ENCODE results near the gene MYO7B.

MYO7B gene

DNA sequence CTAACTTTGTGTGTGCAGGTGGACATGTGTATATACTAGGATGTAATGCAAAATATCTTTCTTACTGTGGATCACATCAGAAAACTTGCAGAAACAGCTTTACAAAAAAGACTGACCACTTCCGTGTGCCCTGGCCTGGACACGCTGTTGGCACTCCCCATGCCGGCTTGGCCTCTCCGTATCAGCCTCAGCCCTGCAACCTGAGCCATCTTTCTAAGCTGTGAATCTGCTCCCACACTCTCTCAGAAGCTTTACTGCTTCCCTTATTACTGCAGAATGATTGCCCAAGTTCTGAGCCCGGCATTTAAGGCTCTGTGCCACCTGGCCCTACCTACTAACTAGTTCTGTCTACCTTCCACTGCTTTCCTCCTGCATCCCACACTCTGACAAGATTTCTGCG, 37.8 kb downstream of the MYO7B start:
- H3K27me3 ChIP-seq (ENCODE audit: control insufficient read depth, insufficient read depth, low read length): no peaks in the 10 kb centered on the region
- WGBS (ENCODE audit: insufficient coverage, insufficient read length): no CpG with 5 or more reads among the region's 6 CpGs

DNA sequence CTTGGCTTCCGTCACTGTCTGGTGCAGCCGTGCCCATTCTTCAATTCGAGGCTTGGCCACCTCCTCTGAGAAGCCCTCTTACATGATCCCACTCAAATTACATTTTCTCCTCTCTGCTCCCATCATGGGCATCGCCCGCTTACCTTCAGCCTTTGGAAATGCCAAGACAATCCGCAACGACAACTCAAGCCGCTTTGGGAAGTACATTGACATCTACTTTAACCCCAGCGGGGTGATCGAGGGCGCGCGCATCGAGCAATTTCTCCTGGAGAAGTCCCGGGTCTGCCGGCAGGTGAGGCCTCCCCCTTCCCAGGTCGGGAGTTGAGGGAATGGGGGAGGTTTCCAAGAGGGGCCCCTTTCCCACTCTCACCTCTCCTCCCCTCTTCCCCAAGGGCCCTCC, 38.3 kb downstream of the MYO7B start:
- Histone ChIP-seq H3K27ac (ENCODE audit: low read length) (no peak overlapping the region), H3K4me3 (ENCODE audit: low read length) (no peak overlapping the region), H3K27me3 (ENCODE audit: control insufficient read depth, insufficient read depth, low read length) (no peaks in the 10 kb centered on the region), H3K4me1 (ENCODE audit: control insufficient read depth, insufficient read depth, low read length) (no peaks in the 10 kb centered on the region), H3K36me3 (ENCODE audit: control insufficient read depth, insufficient read depth, low read length) (no peaks in the 10 kb centered on the region), H3K9me3 (ENCODE audit: control insufficient read depth, insufficient read depth, low read length) (no peaks in the 10 kb centered on the region)
- no CpG with 5 or more reads among the region's 17 CpGs for WGBS (ENCODE audit: insufficient coverage, insufficient read length)
- DNase-seq (ENCODE audit: low read depth, low spot score): no peak

More for the DNA sequence above, 37.8 kb downstream of the MYO7B start:
- Histone ChIP-seq H3K4me3 (ENCODE audit: low read length) (no peak overlapping the region), H3K9me3 (ENCODE audit: control insufficient read depth, insufficient read depth, low read length) (no peaks in the 10 kb centered on the region), H3K27ac (ENCODE audit: low read length) (no peak overlapping the region), H3K36me3 (ENCODE audit: control insufficient read depth, insufficient read depth, low read length) (no peaks in the 10 kb centered on the region), H3K4me1 (ENCODE audit: control insufficient read depth, insufficient read depth, low read length) (no peaks in the 10 kb centered on the region)
- DNase-seq (ENCODE audit: low read depth, low spot score): no peak

DNA sequence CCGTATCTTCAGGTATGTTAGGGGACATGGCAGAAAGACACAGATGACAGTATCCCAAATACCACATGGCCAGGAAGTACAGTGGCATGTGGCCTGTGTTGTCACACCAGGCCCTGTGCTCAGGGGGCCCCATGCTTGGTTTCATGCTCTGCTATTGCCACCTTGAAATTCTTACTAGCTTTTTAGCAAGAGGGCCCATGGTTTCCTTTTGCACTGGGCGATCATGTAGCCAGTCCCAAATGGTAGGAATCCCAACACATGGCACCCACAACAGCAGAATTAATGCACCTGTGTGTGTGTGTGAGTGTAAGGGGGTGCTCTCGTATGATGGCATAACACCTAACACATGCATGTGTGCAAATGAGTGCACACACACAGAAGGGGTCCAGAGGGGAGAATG, 39.2 kb downstream of the MYO7B start:
- no CpG with 5 or more reads among the region's 3 CpGs for WGBS (ENCODE audit: insufficient coverage, insufficient read length)
- no peaks in the 10 kb centered on the region for H3K9me3 ChIP-seq (ENCODE audit: control insufficient read depth, insufficient read depth, low read length)

GRCh38 chr2:127575185-127575765, 39.8 kb downstream of the MYO7B start:
- no peaks in the 10 kb centered on the region for H3K36me3 ChIP-seq (ENCODE audit: control insufficient read depth, insufficient read depth, low read length)
- DNase-seq (ENCODE audit: low read depth, low spot score): no peak
- H3K4me1 ChIP-seq (ENCODE audit: control insufficient read depth, insufficient read depth, low read length): no peaks in the 10 kb centered on the region
- WGBS (ENCODE audit: insufficient coverage, insufficient read length): no CpG with 5 or more reads among the region's 4 CpGs
- no peaks in the 10 kb centered on the region for H3K27me3 ChIP-seq (ENCODE audit: control insufficient read depth, insufficient read depth, low read length)
- no peaks in the 10 kb centered on the region for H3K9me3 ChIP-seq (ENCODE audit: control insufficient read depth, insufficient read depth, low read length)
- no peak overlapping the region for H3K4me3 ChIP-seq (ENCODE audit: low read length)
- no peak overlapping the region for H3K27ac ChIP-seq (ENCODE audit: low read length)

More for the DNA sequence above, 39.2 kb downstream of the MYO7B start:
- H3K4me3 ChIP-seq (ENCODE audit: low read length): no peak overlapping the region
- no peaks in the 10 kb centered on the region for H3K27me3 ChIP-seq (ENCODE audit: control insufficient read depth, insufficient read depth, low read length)
- H3K4me1 ChIP-seq (ENCODE audit: control insufficient read depth, insufficient read depth, low read length): no peaks in the 10 kb centered on the region
- H3K36me3 ChIP-seq (ENCODE audit: control insufficient read depth, insufficient read depth, low read length): no peaks in the 10 kb centered on the region
- DNase-seq (ENCODE audit: low read depth, low spot score): no peak
- no peak overlapping the region for H3K27ac ChIP-seq (ENCODE audit: low read length)

- Histone ChIP-seq H3K27ac (ENCODE audit: low read length) (no peak overlapping the region), H3K27me3 (ENCODE audit: control insufficient read depth, insufficient read depth, low read length) (no peaks in the 10 kb centered on the region), H3K9me3 (ENCODE audit: control insufficient read depth, insufficient read depth, low read length) (no peaks in the 10 kb centered on the region), H3K4me3 (ENCODE audit: low read length) (no peak overlapping the region), H3K36me3 (ENCODE audit: control insufficient read depth, insufficient read depth, low read length) (no peaks in the 10 kb centered on the region), H3K4me1 (ENCODE audit: control insufficient read depth, insufficient read depth, low read length) (no peaks in the 10 kb centered on the region)
- WGBS (ENCODE audit: insufficient coverage, insufficient read length): no CpG with 5 or more reads among the region's 11 CpGs
- DNase-seq (ENCODE audit: low read depth, low spot score): no peak
Observed at GRCh38 chr2:127575941-127576432, 40.5 kb downstream of the MYO7B start.

- no peaks in the 10 kb centered on the region for H3K27me3 ChIP-seq (ENCODE audit: control insufficient read depth, insufficient read depth, low read length)
- no peaks in the 10 kb centered on the region for H3K4me1 ChIP-seq (ENCODE audit: control insufficient read depth, insufficient read depth, low read length)
- H3K27ac ChIP-seq (ENCODE audit: low read length): no peak overlapping the region
- no CpG with 5 or more reads among the region's 26 CpGs for WGBS (ENCODE audit: insufficient coverage, insufficient read length)
- no peak overlapping the region for H3K4me3 ChIP-seq (ENCODE audit: low read length)
- DNase-seq (ENCODE audit: low read depth, low spot score): no peak
- no peaks in the 10 kb centered on the region for H3K9me3 ChIP-seq (ENCODE audit: control insufficient read depth, insufficient read depth, low read length)
- H3K36me3 ChIP-seq (ENCODE audit: control insufficient read depth, insufficient read depth, low read length): no peaks in the 10 kb centered on the region
Observed at GRCh38 chr2:127576433-127577207, 41.1 kb downstream of the MYO7B start.

DNA sequence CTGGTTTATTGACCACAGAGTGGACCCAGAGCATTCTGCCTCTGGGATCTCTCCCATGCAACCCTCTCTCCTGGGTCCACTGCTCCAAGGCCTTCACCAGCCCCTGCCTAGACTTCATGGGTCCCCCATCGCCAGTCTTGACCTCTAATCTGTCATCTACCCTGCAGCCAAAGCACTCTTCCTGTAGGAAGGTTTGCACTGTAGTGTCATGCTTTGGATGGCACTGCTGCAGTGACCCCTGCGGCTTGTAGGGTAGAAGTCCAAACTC, 41.7 kb downstream of the MYO7B start:
- no peak overlapping the region for H3K4me3 ChIP-seq (ENCODE audit: low read length)

DNA sequence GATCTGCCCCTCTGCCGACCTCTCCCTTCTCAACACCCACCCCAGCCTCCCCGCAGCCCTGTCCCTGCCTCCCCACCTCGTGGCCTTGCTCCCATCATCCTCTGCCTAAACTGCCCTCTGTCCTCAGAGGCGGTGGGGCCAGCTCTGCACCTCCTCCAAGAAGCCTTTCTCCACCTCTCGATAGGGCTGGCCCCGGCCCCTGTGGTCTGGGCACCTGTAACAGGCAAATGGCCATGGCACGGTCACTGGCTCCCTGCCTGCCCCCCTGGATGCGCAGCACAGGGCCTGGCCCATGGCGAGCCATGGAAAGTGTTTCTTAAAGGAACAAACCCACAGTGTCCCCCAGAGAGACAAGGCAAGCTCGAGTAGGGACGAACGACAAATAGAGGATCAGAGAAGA, 42.0 kb downstream of the MYO7B start:
- WGBS (ENCODE audit: insufficient coverage, insufficient read length): no CpG with 5 or more reads among the region's 12 CpGs
- Histone ChIP-seq H3K36me3 (ENCODE audit: control insufficient read depth, insufficient read depth, low read length) (no peaks in the 10 kb centered on the region), H3K9me3 (ENCODE audit: control insufficient read depth, insufficient read depth, low read length) (no peaks in the 10 kb centered on the region), H3K4me1 (ENCODE audit: control insufficient read depth, insufficient read depth, low read length) (no peaks in the 10 kb centered on the region), H3K27ac (ENCODE audit: low read length) (no peak overlapping the region), H3K27me3 (ENCODE audit: control insufficient read depth, insufficient read depth, low read length) (no peaks in the 10 kb centered on the region), H3K4me3 (ENCODE audit: low read length) (no peak overlapping the region)
- DNase-seq (ENCODE audit: low read depth, low spot score): no peak

More for the DNA sequence above, 41.7 kb downstream of the MYO7B start:
- Histone ChIP-seq H3K9me3 (ENCODE audit: control insufficient read depth, insufficient read depth, low read length) (no peaks in the 10 kb centered on the region), H3K27ac (ENCODE audit: low read length) (no peak overlapping the region), H3K4me1 (ENCODE audit: control insufficient read depth, insufficient read depth, low read length) (no peaks in the 10 kb centered on the region), H3K36me3 (ENCODE audit: control insufficient read depth, insufficient read depth, low read length) (no peaks in the 10 kb centered on the region), H3K27me3 (ENCODE audit: control insufficient read depth, insufficient read depth, low read length) (no peaks in the 10 kb centered on the region)
- no CpG with 5 or more reads among the region's 2 CpGs for WGBS (ENCODE audit: insufficient coverage, insufficient read length)
- DNase-seq (ENCODE audit: low read depth, low spot score): no peak

DNA sequence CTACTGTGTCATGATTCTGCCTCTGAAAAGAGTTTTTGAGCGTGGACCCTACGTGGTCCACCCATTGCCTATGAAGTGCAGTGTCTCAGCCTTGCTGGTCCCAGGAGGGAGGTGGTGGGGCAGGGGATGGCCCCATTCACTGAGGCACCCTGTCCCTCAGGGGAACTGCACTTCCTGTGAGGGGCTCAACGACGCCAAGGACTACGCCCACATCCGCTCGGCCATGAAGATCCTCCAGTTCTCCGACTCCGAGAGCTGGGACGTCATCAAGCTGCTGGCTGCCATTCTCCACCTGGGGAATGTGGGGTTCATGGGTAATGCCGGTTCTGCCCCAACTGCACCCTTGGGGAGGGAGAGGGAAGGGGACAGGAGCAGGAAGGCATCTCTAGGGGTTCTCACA, 42.5 kb downstream of the MYO7B start:
- no peak overlapping the region for H3K27ac ChIP-seq (ENCODE audit: low read length)
- H3K4me3 ChIP-seq (ENCODE audit: low read length): no peak overlapping the region
- DNase-seq (ENCODE audit: low read depth, low spot score): no peak
- H3K9me3 ChIP-seq (ENCODE audit: control insufficient read depth, insufficient read depth, low read length): no peaks in the 10 kb centered on the region
- H3K27me3 ChIP-seq (ENCODE audit: control insufficient read depth, insufficient read depth, low read length): no peaks in the 10 kb centered on the region
- no peaks in the 10 kb centered on the region for H3K4me1 ChIP-seq (ENCODE audit: control insufficient read depth, insufficient read depth, low read length)
- H3K36me3 ChIP-seq (ENCODE audit: control insufficient read depth, insufficient read depth, low read length): no peaks in the 10 kb centered on the region
- WGBS (ENCODE audit: insufficient coverage, insufficient read length): no CpG with 5 or more reads among the region's 11 CpGs

DNA sequence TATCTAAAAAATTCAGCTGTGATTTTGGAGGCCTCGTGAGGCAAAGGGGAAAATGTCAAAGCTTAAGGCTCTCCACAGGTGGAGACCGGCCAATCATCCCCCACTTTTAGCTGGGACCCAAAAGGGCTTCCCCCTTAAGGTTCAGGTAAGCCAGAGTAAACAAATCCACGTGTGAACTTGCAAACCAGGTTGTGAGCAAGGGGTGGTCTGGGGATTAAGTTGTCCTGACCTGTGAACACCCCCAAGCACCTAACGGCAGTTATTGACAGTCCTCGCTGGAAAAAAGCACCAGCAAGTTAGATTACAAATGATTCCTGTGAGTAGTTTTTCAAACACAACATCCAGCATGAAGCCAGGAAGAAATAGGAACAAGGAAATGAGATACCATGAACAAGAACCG, 42.9 kb downstream of the MYO7B start:
- no peak overlapping the region for H3K27ac ChIP-seq (ENCODE audit: low read length)
- no peak for DNase-seq (ENCODE audit: low read depth, low spot score)
- H3K4me3 ChIP-seq (ENCODE audit: low read length): no peak overlapping the region
- no peaks in the 10 kb centered on the region for H3K4me1 ChIP-seq (ENCODE audit: control insufficient read depth, insufficient read depth, low read length)
- H3K36me3 ChIP-seq (ENCODE audit: control insufficient read depth, insufficient read depth, low read length): no peaks in the 10 kb centered on the region
- WGBS (ENCODE audit: insufficient coverage, insufficient read length): no CpG with 5 or more reads among the region's 6 CpGs
- H3K27me3 ChIP-seq (ENCODE audit: control insufficient read depth, insufficient read depth, low read length): no peaks in the 10 kb centered on the region
- H3K9me3 ChIP-seq (ENCODE audit: control insufficient read depth, insufficient read depth, low read length): no peaks in the 10 kb centered on the region

- Histone ChIP-seq H3K27me3 (ENCODE audit: control insufficient read depth, insufficient read depth, low read length) (no peaks in the 10 kb centered on the region), H3K9me3 (ENCODE audit: control insufficient read depth, insufficient read depth, low read length) (no peaks in the 10 kb centered on the region), H3K4me3 (ENCODE audit: low read length) (no peak overlapping the region), H3K4me1 (ENCODE audit: control insufficient read depth, insufficient read depth, low read length) (no peaks in the 10 kb centered on the region), H3K27ac (ENCODE audit: low read length) (no peak overlapping the region), H3K36me3 (ENCODE audit: control insufficient read depth, insufficient read depth, low read length) (no peaks in the 10 kb centered on the region)
- no CpG with 5 or more reads among the region's 4 CpGs for WGBS (ENCODE audit: insufficient coverage, insufficient read length)
- DNase-seq (ENCODE audit: low read depth, low spot score): no peak
Observed at GRCh38 chr2:127579231-127579630, 43.7 kb downstream of the MYO7B start.

Data from iPS DF 6.9 (cell line).